Keratinocyte (primary cell): ENCODE measurements around the gene APCDD1L.

ENCODE experiments used
- CTCF ChIP-seq, 3 experiments: IDR thresholded peaks in 1 of 3; conservative IDR thresholded peaks in 1 of 3; optimal IDR thresholded peaks in 1 of 3; 2 replicates in 2 of 3; 3 replicates in 1 of 3; pipeline versions ENCODE3 to v1.5.1; 2011; ENCODE audit warnings: low read length in 3 of 3, mild to moderate bottlenecking in 3 of 3, moderate library complexity in 2 of 3, control low read depth in 1 of 3, inconsistent platforms in 1 of 3; ENCODE audit not compliant: insufficient read depth in 2 of 3; ENCODE audit errors: extremely low read depth in 1 of 3
- EZH2 ChIP-seq: IDR thresholded peaks from one replicate; pipeline ENCODE4 v1.6.1; 2012; ENCODE audit warnings: inconsistent platforms, mild to moderate bottlenecking, low read length, moderate library complexity

- TF ChIP-seq CTCF (optimal IDR thresholded peaks at IDR 0.05 in 1 of 3, IDR thresholded peaks at IDR 0.05 in 1 of 3, conservative IDR thresholded peaks at IDR 0.05 in 1 of 3; ENCODE audit: extremely low read depth in 1 of 3, insufficient read depth in 2 of 3, low read length in 3 of 3) (no peak), EZH2 (no peak)
Observed at GRCh38 chr20:58420798-58421496, 94.3 kb downstream of the APCDD1L start.
